GM12801 (cell line): ENCODE results near the gene ERC2.

Source experiments
- TF ChIP-seq, protein P1 (sequence below): IDR thresholded peaks from one replicate; pipeline ENCODE4 v1.5.1; 2011; ENCODE audit warnings: control low read depth; ENCODE audit not compliant: insufficient read length; ENCODE audit errors: extremely low read depth

ERC2 gene

DNA sequence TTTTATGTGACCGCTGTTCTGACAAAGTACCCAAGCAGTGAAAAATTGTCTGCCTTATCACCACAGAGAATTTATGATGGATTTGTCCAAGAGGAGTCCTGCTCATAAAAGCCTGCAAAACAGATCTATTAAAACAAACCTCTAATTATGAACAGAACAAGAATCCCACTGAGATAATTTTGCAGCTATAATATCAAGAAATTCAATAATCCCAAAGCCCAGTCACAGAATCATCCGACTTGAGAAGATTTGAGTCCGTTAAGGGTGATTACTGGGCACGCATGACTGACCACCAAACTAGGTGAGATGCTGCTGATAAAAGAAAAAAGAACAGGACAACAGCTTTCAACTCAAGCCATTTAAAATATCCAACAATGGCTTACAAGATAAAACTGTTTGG, 750.2 kb downstream of the ERC2 start:
- TF ChIP-seq, protein P1, sequence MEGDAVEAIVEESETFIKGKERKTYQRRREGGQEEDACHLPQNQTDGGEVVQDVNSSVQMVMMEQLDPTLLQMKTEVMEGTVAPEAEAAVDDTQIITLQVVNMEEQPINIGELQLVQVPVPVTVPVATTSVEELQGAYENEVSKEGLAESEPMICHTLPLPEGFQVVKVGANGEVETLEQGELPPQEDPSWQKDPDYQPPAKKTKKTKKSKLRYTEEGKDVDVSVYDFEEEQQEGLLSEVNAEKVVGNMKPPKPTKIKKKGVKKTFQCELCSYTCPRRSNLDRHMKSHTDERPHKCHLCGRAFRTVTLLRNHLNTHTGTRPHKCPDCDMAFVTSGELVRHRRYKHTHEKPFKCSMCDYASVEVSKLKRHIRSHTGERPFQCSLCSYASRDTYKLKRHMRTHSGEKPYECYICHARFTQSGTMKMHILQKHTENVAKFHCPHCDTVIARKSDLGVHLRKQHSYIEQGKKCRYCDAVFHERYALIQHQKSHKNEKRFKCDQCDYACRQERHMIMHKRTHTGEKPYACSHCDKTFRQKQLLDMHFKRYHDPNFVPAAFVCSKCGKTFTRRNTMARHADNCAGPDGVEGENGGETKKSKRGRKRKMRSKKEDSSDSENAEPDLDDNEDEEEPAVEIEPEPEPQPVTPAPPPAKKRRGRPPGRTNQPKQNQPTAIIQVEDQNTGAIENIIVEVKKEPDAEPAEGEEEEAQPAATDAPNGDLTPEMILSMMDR = no peak

DNA sequence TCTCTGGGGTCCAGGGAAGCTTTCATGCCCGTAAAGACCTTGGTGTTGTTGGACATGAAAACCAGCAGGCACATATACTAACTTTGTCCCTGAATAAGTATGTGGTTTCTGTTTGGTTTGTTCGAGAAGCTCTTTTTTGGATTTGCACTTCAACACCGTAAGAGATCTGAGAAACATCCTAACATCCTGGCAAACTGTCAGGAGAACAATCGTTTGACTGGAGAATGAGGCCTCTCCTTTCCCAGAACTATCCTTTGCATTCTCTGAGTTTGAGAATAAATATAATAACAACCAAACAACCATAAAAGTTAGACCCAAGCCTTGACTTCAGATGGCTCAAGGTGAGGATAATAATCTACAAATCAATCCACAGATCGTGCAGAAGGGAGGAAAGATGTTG, 750.8 kb downstream of the ERC2 start:
- TF ChIP-seq, protein P1 = no peak

DNA sequence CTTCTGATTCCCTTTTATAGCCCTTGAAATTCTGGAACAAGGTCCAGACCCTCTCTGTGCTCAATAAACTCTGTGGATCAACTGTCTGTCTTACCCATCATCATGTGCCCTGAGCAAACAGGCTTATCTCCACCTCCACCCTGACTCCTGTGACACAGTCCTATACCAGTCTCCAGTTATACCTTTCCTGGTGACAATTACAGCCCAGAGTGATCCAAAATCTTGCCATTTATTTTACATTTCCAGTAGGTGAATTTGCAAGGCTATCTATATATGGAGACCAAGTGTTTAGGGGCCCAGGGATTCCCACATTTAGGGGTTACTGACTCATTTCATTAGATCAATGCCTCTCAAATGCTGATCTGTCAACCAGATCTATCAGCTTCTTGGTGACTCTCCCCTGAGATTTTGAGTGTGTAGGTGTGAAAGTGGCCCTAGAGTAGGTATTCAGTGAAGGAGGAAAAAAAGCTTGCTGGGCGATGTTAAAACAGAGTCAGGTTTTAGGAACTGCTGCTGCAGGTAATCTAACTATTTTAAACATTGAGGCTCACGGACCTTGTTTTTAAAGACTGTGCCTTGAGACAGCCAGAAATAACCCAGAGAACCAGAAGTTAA, 751.5 kb downstream of the ERC2 start:
- TF ChIP-seq, protein P1 = no peak

DNA sequence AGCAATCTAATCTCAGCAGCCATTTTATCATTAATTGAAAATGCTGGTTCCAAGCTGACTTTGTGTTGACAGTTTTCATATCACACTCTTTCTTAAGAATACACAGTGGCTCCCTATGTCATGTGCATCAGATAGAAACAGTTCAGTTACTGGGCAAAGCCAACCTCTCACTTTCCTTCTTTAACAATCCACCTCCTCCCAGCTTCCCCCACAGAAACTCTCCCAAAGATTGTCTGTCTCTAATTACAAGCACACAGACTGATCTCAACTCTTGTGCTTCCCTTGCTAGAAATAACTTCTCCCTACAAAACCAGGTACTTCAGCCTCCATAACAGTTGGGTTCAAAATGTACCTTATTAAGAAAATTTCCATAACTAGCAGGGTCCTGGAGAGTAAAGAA, 752.2 kb downstream of the ERC2 start:
- TF ChIP-seq, protein P1 = no peak

DNA sequence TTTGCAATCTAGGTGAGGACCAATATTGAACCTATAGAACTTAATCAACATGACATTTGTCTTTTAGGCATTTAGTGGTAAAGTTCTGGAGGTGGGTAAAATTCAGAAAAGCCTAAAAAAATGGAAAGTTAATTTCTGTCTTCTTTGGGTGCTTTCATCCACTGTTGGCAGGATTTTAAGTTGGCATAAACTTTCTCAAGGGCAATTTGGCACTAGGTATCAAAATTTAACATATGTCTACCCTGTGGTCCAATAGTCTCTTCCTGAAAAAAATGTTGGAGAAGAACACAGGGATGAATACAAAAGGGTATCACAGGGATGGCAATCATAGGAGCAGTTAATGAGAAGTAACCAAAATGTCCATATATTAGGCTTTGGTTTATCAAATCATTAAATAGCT, 754.2 kb downstream of the ERC2 start:
- TF ChIP-seq, protein P1 = no peak

DNA sequence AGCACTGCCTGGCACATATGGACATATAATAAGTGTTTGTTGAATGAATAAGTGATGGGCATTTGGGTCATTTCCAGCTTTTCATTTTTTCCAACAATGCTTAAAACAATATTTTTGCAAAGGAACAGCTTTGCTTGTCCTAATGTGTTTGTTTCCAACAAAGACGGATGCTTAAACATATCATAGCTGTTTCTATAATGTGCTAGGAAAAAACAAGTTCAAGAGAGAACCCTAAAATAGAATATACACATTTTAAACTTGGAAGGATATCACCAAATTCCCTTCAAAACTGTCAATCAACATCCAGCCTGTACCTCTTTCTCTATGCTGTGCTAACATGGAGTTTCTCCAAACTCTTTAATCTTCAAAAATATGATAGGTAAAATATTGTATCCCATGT, 756.6 kb downstream of the ERC2 start:
- TF ChIP-seq, protein P1 = no peak

DNA sequence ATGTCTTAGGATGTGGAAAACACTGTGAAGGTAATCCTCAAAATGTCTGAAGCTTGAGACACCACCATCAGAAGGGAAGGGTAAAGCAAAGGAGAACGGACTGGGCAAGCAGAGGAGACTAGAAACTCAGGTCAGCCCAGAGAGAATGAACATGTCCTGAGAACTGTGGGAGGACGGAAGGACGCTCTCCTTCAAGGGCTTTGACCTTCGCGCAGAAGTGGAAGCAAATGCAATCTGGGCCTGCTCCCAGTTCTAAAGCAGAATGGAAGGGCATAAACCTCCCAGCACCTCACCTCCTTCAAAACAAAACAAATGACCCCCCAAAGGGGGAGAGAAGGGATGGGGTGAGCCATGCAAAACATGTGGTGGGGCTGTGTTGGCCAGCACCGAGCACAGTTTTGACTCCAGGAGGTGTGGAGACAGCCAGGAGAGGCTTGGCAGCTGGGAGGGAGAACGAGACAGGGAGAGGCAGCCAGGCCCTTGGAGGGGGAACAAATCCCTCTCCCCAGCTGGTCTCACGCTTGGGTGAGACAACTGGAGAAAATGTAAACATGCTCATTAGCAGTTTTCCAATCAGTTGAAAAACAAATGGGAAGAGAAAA, 758.8 kb downstream of the ERC2 start:
- TF ChIP-seq, protein P1 = no peak

DNA sequence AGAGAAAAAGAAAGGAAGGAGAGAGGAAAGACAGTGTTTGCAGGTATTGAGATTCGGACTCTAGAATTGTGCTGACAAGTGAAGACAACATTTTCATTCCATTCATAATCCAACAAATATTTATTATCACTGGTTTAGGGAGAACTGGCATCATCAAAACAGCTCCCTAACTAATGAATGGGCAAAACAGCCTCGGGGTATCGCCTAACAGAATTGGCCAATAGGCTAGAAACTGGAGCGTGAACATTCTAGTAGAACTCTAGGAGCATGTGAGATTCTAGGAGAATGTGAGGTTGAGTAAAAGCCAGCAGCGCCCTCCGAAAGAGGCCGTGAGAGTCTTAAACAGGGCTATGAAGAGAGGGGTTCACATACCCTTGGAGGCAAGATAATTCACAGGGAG, 759.3 kb downstream of the ERC2 start:
- TF ChIP-seq, protein P1 = no peak
